ENCODE data around the gene KIAA1328. TPM values are rescaled to one million over a fixed set of nuclear protein-coding genes. Genes with fewer than 3 reads are reported as not detected.

Gene KIAA1328
- total RNA-seq, 4 donors from 2014 or later: 21.2 to 26.6 (median 24.8) TPM

- no peaks in the 10 kb centered on the region for H3K27me3 ChIP-seq
- no peak overlapping the region for H3K27ac ChIP-seq
- no peaks in the 10 kb centered on the region for H3K4me1 ChIP-seq
- no peak for DNase-seq
- peaks cover 12 to 27% of the 10 kb centered on the region in 2 donors for H3K36me3 ChIP-seq
- 93 to 98% methylated on average over 4 of the region's 4 CpGs for whole genome bisulfite sequencing, 2 donors
- TF ChIP-seq, protein P1, sequence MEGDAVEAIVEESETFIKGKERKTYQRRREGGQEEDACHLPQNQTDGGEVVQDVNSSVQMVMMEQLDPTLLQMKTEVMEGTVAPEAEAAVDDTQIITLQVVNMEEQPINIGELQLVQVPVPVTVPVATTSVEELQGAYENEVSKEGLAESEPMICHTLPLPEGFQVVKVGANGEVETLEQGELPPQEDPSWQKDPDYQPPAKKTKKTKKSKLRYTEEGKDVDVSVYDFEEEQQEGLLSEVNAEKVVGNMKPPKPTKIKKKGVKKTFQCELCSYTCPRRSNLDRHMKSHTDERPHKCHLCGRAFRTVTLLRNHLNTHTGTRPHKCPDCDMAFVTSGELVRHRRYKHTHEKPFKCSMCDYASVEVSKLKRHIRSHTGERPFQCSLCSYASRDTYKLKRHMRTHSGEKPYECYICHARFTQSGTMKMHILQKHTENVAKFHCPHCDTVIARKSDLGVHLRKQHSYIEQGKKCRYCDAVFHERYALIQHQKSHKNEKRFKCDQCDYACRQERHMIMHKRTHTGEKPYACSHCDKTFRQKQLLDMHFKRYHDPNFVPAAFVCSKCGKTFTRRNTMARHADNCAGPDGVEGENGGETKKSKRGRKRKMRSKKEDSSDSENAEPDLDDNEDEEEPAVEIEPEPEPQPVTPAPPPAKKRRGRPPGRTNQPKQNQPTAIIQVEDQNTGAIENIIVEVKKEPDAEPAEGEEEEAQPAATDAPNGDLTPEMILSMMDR (IDR thresholded peaks at IDR 0.05): no peak
- TF ChIP-seq POLR2A (IDR thresholded peaks at IDR 0.05): no peak
- no peaks in the 10 kb centered on the region for H3K9me3 ChIP-seq
- no peak overlapping the region for H3K4me3 ChIP-seq (replicated peaks in 1 of 3)
- intact Hi-C loops (cut with DNase I): no loop called here
Observed at GRCh38 chr18:36792634-36793283, 36.2 kb upstream of the KIAA1328 start.

DNA sequence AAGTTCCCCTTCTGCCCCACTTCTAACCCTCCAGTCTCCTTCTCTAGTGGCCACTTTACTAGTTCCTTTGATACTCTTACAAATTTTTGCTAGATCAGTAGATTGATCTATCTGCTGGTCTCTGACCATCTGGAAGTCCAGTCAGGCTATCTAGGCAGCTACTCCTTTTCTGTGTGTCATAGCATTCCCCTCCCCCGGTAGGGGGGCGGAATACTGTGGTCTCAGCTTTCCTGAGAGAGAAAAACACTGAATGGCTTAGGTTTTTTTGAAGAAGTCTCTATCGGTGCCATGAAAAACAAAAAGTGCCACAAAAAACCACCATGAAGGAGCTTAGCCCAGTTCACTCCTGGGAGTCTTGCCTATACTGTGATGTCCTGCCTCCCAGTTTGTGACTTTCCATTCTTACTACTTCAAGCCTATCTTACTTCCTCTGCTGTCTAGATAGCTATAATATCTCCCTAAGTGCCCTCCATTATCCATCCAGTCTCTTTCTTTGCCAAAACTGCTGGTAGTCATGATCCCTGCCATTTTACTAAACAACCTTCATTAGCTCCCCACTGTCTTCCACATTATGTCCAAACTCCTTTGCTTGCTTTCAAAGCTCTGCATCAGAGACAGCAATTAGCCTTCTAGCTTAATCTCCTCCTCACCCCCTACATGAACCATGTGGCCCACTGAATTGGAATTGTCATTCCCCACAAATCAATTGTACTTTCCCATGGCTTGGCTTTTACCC lies 30.0 kb upstream of the KIAA1328 start:
- no peak overlapping the region for H3K4me3 ChIP-seq (replicated peaks in 1 of 3)
- H3K27me3 ChIP-seq: no peaks in the 10 kb centered on the region
- no peak overlapping the region for H3K27ac ChIP-seq
- 87 to 88% methylated on average over 3 of the region's 3 CpGs for WGBS, 2 donors
- intact Hi-C loops (cut with DNase I): no loop called here
- H3K9me3 ChIP-seq: no peaks in the 10 kb centered on the region
- no peak for TF ChIP-seq POLR2A (IDR thresholded peaks at IDR 0.05)
- TF ChIP-seq, protein P1 (IDR thresholded peaks at IDR 0.05): no peak
- DNase-seq: no peak
- H3K4me1 ChIP-seq: no peaks in the 10 kb centered on the region
- peaks cover 28 to 36% of the 10 kb centered on the region in 2 donors for H3K36me3 ChIP-seq

DNA sequence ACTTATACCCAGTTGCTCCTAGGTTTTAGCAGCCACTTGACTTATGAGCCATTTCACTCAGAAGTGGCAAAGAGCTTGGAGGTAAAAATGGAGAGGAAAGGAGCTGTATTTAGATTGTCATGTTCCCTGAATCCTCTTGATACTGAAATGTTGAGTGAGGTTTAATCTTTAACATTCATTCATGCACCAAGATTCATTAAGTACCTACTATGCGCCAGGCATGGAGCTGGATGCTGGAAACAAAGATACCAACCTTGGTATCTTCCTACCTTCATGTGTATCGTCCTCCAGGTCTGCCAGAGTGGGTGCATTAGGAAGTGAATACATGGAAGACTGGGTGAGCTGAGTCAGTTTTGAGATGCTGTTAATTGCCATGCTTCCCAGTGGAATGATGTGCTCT lies 23.8 kb upstream of the KIAA1328 start:
- WGBS, 2 donors: 97 to 100% methylated on average over 2 of the region's 2 CpGs
- H3K9me3 ChIP-seq: no peaks in the 10 kb centered on the region
- intact Hi-C loops (cut with DNase I): no loop called here
- no peak overlapping the region for H3K4me3 ChIP-seq (replicated peaks in 1 of 3)
- H3K4me1 ChIP-seq: no peaks in the 10 kb centered on the region
- DNase-seq: no peak
- TF ChIP-seq, protein P1 (IDR thresholded peaks at IDR 0.05): no peak
- TF ChIP-seq POLR2A (IDR thresholded peaks at IDR 0.05): no peak
- peaks cover 10 to 17% of the 10 kb centered on the region in 2 donors for H3K36me3 ChIP-seq
- H3K27ac ChIP-seq: no peak overlapping the region
- H3K27me3 ChIP-seq: no peaks in the 10 kb centered on the region

- WGBS, 2 donors: 89 to 94% methylated on average over 2 of the region's 2 CpGs
- TF ChIP-seq POLR2A (IDR thresholded peaks at IDR 0.05): no peak
- TF ChIP-seq, protein P1 (IDR thresholded peaks at IDR 0.05): no peak
- H3K9me3 ChIP-seq: no peaks in the 10 kb centered on the region
- no peak overlapping the region for H3K27ac ChIP-seq
- intact Hi-C loops (cut with DNase I): no loop called here
- H3K27me3 ChIP-seq: no peaks in the 10 kb centered on the region
- peaks cover 6 to 10% of the 10 kb centered on the region in 2 donors for H3K36me3 ChIP-seq
- no peak overlapping the region for H3K4me3 ChIP-seq (replicated peaks in 1 of 3)
- no peak for DNase-seq
- H3K4me1 ChIP-seq: no peaks in the 10 kb centered on the region
Observed at GRCh38 chr18:36808681-36809080, 20.2 kb upstream of the KIAA1328 start.
